Measurements from ENCODE around the gene PTX4.

Gene PTX4

GRCh38 chr16:1460602-1461138, 28.1 kb downstream of the PTX4 start:
- no peak for DNase-seq (ENCODE audit: low read depth in 2 of 2)

DNA sequence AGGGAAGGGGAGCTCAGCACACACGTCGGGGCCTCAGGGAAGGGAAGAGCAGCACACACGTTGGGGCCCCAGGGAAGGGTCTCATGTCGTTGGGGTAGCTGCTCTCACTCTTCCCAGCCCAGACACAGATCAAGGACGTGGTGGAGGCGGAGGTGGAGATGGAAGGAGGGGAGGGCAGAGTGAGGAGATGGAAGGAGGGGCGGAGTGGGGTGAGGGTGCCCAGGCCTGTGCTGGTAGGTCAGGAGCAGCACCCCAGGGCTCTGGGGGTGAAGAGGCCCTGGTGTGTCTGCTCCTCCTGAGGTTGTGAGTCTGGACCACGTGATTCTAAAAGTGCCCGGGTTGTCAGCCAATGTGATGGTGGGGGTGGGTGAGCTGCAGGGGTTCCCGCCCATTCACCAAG, 28.8 kb downstream of the PTX4 start:
- DNase-seq (ENCODE audit: low read depth in 2 of 2): no peak

GRCh38 chr16:1458977-1459341, 29.8 kb downstream of the PTX4 start:
- no peak for DNase-seq (ENCODE audit: low read depth in 2 of 2)

DNA sequence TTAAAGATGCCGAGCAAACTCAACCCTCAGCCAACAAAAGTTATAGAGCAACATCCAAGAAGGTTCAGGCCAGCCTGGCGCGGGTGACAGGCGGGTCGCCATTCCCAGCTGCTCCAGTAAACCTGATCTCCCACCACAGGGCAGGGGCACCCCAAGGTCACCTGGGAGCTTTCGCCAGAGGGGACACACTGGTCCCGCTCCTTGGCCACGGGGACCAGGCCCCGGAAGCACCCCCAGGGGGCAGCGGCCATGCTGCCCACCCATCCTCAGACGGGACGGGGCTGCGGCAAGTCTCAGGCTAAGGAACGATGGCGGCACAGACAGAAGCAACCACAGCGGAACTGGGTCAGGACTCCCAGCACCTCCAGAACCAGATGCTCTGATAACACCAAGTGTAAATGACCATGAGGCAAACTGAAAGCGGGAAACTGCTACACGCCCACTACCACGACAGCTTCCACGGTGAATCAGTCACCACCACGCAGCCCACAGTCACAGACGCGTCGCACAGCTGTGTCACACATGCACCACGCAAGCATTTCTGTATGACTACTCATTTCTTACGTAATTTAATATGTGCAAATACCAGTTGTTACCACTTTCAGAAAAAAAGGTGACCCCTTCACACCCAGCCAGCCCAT, 30.3 kb downstream of the PTX4 start:
- DNase-seq (ENCODE audit: low read depth in 2 of 2): peak in 1 of 2 donors; percentile 35

DNA sequence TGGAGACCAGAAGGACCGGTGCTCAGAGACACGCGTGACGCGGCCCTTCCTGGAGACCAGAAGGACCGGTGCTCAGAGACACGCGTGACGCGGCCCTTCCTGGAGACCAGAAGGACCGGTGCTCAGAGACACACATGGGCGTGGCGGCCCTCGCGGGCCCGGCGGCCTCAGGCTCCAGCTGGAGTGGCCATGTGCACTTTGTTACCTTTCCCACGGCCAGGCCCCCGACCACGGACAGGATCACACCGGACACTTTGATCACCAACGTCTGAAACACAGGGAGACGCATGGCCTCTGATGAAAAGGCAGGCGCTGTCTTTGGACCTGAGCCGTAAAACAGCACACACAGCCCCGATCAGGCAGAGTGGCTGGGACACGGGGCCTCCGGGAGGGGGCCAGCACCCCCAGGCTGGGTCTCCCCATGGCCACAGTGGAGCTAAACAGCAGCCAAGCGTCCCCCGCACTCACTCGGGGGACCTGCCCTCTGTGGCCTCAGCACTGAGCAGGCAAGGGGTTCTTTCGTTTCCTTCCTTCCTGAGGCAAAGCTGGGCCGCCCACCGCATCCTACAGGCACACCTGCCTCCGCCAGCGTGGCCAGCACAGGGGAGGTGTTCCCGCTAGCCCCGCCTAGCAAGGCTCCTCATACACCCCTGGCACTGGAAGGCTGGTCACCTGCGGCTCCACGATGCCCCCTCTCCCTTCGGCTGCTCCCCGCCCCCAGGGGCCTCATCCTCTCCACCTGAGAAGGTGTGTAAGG, 31.1 kb downstream of the PTX4 start:
- no peak for DNase-seq (ENCODE audit: low read depth in 2 of 2)

GRCh38 chr16:1456951-1457350, 31.8 kb downstream of the PTX4 start:
- no peak for DNase-seq (ENCODE audit: low read depth in 2 of 2)

DNA sequence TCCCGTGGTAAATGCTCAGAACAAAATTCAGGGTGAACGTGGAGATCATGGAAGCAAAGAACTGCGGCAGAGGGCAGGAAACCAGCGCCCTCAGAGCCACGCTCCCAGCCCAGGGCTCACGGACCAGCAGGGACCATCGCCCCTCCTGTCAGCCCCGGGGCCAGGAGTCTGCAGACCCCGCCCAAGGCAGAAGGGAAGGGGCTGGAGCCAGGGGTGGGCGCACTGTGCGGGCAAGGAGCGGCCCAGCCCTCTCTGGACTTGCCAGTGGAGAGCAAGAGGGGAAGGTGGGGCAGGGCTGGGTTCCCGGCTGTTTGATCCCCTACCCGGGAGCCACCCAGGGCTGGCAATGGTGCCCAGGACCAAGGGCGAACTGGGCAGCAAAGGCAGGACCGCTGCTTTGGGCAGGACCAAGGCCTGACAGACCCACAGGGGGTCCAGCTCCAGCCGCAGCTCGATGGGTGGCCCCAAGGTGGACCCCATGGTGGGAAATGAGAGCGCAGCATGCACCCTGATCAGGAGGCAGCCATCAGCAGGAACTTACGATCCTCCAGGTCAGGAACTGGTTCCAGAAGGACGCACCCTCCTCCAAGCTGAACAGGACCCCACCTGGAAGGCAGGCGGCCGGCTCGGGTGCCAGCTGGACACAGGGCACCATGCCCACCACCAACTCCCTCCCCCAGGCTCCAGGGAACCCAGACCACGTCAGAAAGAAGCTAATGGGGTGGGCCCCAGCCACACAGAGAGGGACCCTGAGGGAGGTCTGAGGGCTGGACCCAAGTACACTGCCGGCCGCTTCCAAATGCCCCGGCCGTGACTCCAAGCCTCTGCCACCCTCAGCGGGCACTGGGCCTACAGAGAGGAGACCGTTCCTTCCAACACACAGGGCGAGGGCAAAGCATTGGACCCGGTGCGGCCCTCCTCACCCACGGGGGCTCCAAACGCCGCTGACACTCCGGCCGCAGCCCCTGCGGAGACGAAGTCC, 33.3 kb downstream of the PTX4 start:
- DNase-seq (ENCODE audit: low read depth in 2 of 2): no peak

- DNase-seq (ENCODE audit: low read depth in 2 of 2): no peak
Observed at GRCh38 chr16:1454561-1454960, 34.2 kb downstream of the PTX4 start.

DNA sequence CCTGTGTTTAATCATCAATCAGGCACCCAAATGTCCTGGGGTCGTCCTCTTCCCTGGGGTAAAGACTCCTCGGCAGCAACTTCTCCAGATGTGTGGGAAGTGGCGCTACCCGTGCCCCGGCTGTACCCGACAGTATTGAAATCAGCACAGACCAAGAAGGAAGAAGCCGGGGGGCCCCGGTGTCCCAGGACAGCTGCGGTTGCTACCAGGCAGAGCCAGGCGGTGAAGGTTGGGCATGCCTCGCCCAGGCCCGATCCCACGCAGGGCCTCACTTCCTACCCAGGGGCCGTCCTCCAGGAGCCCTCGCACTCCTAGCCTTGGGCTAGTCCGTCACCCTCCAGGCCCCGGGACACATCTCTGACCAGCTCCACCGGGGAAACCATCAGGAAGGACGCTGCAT, 35.4 kb downstream of the PTX4 start:
- DNase-seq (ENCODE audit: low read depth in 2 of 2): no peak

DNA sequence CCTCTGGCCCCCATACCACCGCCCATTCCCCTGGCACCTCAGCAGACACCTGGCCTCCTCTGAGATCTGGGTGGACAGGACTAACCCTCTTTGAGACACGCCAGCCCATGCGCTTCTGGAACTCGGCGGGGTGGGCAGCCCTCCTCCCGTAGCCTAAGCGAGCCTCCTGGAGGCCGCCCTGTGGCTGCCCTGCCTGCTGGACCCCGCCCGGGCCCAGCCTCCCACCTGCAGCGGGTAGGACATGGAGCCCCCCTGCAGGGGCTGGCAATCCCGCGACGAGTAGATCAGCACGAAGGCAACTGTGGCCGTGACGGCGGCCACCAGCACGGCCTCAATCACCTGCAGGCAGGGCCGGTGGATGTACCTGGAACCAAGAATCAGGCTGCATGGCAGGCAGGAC, 36.2 kb downstream of the PTX4 start:
- DNase-seq (ENCODE audit: low read depth in 2 of 2): no peak

DNA sequence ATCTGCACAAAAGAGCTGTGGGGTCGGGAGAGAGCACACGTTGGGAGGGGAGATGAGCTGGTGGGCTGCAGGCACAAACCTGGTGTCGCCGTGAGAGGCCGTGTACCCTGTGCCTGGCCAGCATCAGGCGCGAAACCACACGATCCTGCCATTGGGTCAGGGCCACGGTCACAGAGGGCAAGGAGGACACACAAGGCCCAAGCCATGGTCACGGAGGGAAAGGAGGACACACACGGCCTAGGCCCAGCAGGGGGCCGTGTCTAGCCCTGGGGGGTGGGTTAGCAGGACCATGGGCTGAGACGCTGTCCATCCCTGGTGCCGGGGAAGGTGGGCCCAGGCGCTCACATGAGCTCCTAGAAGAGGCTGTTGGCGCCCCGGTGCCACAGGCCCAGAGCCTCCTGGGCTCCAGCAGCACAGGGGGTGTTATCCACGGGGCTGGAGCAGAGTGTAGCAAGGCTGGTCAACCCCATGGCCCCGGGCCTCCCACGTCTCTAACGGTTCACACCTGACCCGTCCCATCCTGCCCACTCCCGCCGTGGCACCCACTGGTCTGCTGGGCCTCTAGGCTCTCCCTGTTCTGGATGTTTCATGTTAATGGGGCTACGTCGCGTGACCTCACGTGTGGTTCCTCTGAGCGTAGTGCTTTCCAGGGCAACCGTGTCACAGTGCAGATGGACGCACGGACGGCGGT, 36.9 kb downstream of the PTX4 start:
- no peak for DNase-seq (ENCODE audit: low read depth in 2 of 2)

GRCh38 chr16:1450841-1451240, 37.9 kb downstream of the PTX4 start:
- no peak for DNase-seq (ENCODE audit: low read depth in 2 of 2)

- DNase-seq (ENCODE audit: low read depth in 2 of 2): no peak
Observed at GRCh38 chr16:1450218-1450617, 38.5 kb downstream of the PTX4 start.

DNA sequence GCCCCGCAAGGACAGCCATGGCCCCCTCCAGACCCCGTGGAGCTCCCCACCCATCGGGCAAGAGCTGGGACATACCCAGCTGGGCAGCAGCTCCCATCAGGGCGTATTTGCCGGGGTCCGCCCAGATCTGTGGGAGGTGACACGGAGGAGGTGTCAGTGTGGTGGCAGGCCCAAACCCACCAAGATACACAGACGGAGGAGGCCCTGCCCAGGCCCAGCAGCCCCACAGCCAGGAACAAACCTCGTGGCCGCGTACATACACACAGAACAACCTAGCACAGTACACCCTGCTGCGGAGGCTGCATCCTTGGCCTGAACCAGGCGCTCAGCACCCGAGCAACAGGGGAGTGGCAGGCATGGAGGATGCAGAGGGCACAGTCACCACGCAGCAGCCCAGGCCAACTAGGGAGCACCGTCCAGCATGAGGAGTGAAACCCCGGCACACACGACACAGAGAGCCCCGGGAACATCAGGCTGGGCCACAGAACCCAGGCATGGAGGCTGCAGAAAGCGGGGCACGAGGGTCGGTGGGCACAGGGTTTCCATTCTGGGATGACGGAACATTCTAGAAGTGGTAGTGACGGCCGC, 39.4 kb downstream of the PTX4 start:
- DNase-seq (ENCODE audit: low read depth in 2 of 2): no peak

DNA sequence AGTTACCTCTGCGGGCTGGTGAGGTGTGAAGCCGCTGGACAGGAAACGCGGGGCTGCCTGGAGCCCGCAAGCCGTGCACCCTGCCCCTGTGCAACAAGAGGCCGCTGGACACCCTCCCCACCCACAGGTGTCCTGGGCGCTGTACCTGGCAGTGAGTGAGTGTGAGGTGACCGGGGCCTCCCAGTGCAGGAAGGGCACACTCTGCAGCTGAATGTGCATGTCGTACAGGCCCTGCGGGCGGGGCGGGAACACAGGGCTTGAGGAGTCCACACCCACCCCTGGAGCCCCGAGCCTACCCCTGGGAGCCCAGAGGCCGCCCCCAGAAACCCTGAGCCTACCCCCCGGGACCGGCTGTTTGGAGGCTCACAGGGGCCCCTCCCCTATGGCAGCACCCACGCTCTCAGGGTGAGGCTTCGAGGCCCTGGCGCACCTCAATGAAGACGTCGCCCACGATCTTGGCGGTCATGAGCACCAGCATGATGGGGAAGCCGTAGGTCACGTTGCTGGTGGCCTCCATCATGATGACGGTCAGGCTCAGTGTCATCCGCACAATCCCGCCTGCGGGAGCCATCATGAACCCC, 40.1 kb downstream of the PTX4 start:
- no peak for DNase-seq (ENCODE audit: low read depth in 2 of 2)

- DNase-seq (ENCODE audit: low read depth in 2 of 2): no peak
Observed at GRCh38 chr16:1447965-1448364, 40.8 kb downstream of the PTX4 start.

DNA sequence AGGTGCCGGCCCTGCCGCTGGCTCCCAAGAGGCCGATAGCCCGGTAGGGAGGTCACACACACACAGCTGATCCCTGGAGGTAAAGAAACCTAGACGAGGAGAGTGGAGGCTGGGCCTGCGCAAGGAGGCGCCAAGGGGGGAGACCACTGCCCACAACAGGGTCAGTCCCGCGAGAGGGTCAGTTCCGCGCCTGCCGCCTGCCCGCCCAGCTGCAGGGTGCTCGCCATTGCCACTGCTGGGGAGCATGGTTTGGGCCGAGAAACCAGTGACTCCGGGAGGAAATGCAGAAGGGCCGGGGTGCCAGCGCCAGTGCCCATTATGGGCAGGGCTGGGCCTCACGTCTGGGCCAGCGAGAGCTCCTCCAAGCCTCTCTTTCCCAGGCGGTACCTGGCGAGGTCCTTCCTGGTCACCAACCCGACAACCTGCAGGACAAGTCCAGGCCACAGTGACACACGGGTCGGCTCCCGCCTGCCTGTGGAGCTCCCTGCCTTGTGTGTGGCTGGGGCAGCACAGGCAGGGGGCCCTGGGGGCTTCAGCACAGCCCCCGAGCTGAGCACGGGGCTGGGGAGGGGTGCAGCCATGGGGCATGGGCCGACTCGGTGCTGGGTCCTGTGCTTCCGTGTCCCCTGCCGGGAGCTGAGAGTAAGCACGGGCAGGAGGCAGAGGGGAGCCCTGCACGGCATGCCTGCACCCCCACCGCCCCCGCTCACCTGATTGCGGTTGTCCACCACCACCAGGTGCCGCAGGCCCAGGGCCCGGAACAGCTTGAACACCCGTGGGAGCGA, 42.3 kb downstream of the PTX4 start:
- no peak for DNase-seq (ENCODE audit: low read depth in 2 of 2)

GRCh38 chr16:1445518-1446203, 43.1 kb downstream of the PTX4 start:
- DNase-seq (ENCODE audit: low read depth in 2 of 2): no peak

- no peak for DNase-seq (ENCODE audit: low read depth in 2 of 2)
Observed at GRCh38 chr16:1444730-1445517, 43.8 kb downstream of the PTX4 start.
